Mesothelial cell of epicardium (in vitro differentiated cells): Measurements from ENCODE around the gene TMEM214. TPM values are rescaled to one million over a fixed set of nuclear protein-coding genes. Genes with fewer than 3 reads are reported as not detected.

Experiments
- DNase-seq, 2 experiments: peaks; one replicate each; pipeline ENCODE4 v3.0.0; 2021; ENCODE audit warnings: low spot score in 2 of 2; ENCODE audit not compliant: unreplicated experiment in 2 of 2
- H3K27ac Mint-ChIP-seq: 2 replicates; pipeline ENCODE4 v1.8.0; 2021; ENCODE audit warnings: mixed read lengths
- H3K27me3 Mint-ChIP-seq: 2 replicates; pipeline ENCODE4 v1.8.0; 2021; ENCODE audit warnings: low read depth, mixed read lengths
- H3K36me3 Mint-ChIP-seq: 2 replicates; pipeline ENCODE4 v1.8.0; 2021; ENCODE audit warnings: mixed read lengths
- H3K4me1 Mint-ChIP-seq: 2 replicates; pipeline ENCODE4 v1.8.0; 2021; ENCODE audit warnings: mixed read lengths
- H3K4me3 Mint-ChIP-seq: 2 replicates; pipeline ENCODE4 v1.8.0; 2021; ENCODE audit warnings: mild to moderate bottlenecking, moderate library complexity, mixed read lengths
- H3K9me3 Mint-ChIP-seq: 2 replicates; pipeline ENCODE4 v1.8.0; 2021; ENCODE audit warnings: mixed read lengths
- total RNA-seq: library from RNA; stranded (reverse); gene quantifications from 3 replicates; pipeline ENCODE4 v1.2.1, GENCODE V29; 2021
- TF ChIP-seq, protein P1 (sequence below): fragments of 200-600 bp; sonication (generic); IDR thresholded peaks from one replicate; pipeline ENCODE4 v1.5.0; 2021; ENCODE audit warnings: antibody characterized with exemption; ENCODE audit not compliant: unreplicated experiment

The TMEM214 gene
- total RNA-seq, 1 donor from 2014 or later = 86.8 TPM

GRCh38 chr2:27024812-27025211, 8.0 kb upstream of the TMEM214 start:
- H3K27me3 Mint-ChIP-seq = no peaks in the 10 kb centered on the region
- H3K36me3 Mint-ChIP-seq = peaks cover 5% of the 10 kb centered on the region
- H3K4me3 Mint-ChIP-seq = no peak overlapping the region
- no peak for DNase-seq
- TF ChIP-seq, protein P1, sequence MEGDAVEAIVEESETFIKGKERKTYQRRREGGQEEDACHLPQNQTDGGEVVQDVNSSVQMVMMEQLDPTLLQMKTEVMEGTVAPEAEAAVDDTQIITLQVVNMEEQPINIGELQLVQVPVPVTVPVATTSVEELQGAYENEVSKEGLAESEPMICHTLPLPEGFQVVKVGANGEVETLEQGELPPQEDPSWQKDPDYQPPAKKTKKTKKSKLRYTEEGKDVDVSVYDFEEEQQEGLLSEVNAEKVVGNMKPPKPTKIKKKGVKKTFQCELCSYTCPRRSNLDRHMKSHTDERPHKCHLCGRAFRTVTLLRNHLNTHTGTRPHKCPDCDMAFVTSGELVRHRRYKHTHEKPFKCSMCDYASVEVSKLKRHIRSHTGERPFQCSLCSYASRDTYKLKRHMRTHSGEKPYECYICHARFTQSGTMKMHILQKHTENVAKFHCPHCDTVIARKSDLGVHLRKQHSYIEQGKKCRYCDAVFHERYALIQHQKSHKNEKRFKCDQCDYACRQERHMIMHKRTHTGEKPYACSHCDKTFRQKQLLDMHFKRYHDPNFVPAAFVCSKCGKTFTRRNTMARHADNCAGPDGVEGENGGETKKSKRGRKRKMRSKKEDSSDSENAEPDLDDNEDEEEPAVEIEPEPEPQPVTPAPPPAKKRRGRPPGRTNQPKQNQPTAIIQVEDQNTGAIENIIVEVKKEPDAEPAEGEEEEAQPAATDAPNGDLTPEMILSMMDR = no peak
- H3K27ac Mint-ChIP-seq = no peak overlapping the region
- no peaks in the 10 kb centered on the region for H3K9me3 Mint-ChIP-seq
- peaks cover 17% of the 10 kb centered on the region for H3K4me1 Mint-ChIP-seq

DNA sequence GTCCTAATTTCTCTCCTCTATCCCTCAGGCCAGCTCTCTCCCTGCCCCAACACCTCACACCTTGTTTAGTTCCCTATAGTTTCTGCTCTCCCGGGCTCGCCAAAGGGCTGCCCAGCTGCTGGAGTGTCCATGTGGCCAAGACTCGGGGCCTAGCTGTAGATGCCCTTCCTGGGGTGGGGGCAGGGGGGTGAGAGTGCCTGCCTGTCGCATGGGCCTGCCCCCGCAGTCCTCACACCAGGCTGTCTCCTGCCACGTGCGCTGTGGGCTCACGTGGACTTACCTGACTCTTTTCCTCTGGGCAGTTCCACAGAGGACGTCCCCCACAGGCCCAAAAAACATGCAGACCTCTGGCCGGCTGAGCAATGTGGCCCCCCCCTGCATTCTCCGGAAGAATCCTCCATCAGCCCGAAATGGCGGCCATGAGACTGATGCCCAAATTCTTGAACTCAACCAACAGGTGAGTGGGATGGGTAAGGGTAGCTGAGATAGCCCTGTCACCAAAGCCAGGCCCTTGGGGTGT, 7.4 kb upstream of the TMEM214 start:
- Mint-ChIP-seq H3K36me3 (peaks cover 5% of the 10 kb centered on the region), H3K9me3 (no peaks in the 10 kb centered on the region), H3K27ac (no peak overlapping the region), H3K4me1 (peaks cover 11% of the 10 kb centered on the region), H3K27me3 (no peaks in the 10 kb centered on the region), H3K4me3 (no peak overlapping the region)
- DNase-seq = no peak
- TF ChIP-seq, protein P1 = no peak

DNA sequence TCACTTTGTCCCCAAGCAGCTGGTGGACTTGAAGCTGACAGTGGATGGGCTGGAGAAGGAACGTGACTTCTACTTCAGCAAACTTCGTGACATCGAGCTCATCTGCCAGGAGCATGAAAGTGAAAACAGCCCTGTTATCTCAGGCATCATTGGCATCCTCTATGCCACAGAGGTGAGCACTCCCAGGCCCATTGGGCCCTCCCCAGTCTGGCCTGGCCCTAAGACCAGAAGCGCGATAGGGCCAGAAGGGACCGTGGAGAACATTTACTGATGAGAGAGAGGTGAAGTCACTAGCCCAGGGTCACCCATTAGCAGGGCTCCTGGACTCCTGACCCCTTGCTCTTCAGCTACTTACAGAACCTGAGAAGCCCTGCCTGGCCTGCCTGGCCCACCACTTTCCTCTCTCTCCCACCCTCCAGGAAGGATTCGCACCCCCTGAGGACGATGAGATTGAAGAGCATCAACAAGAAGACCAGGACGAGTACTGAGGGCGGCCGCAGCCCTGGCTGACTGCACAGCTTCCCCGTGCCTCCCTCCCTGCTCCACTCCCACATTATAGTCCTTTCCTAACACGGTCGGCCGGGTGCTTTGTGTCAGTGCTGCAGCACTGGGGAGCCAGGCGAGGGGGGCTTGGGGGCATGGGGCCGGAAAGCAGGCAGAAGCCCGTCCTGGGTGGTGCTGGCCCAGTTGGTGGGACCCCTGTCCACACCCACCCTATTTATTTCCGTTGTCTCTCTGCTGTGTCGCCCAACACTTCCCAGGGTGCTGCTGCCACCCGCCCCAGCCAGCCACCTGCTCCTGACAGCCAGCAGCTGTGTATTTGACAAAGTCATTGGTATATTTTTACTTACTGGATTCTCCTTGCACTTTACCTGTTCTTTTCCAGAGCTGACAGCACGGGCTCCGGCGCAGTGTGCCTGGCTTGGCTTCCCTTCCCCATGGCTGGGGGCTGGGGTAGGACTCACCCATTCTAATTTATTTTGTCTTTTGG, 6.6 kb upstream of the TMEM214 start:
- Mint-ChIP-seq H3K9me3 (no peaks in the 10 kb centered on the region), H3K27me3 (no peaks in the 10 kb centered on the region), H3K4me3 (no peak overlapping the region), H3K36me3 (peaks cover 5% of the 10 kb centered on the region), H3K27ac (no peak overlapping the region), H3K4me1 (peaks cover 7% of the 10 kb centered on the region)
- no peak for DNase-seq
- TF ChIP-seq, protein P1 = no peak

GRCh38 chr2:27027211-27027651, 5.5 kb upstream of the TMEM214 start:
- H3K27ac Mint-ChIP-seq = no peak overlapping the region
- no peak for DNase-seq
- H3K4me1 Mint-ChIP-seq = peaks cover 9% of the 10 kb centered on the region
- no peaks in the 10 kb centered on the region for H3K9me3 Mint-ChIP-seq
- TF ChIP-seq, protein P1 = no peak
- peaks cover 5% of the 10 kb centered on the region for H3K36me3 Mint-ChIP-seq
- no peaks in the 10 kb centered on the region for H3K27me3 Mint-ChIP-seq
- H3K4me3 Mint-ChIP-seq = no peak overlapping the region

DNA sequence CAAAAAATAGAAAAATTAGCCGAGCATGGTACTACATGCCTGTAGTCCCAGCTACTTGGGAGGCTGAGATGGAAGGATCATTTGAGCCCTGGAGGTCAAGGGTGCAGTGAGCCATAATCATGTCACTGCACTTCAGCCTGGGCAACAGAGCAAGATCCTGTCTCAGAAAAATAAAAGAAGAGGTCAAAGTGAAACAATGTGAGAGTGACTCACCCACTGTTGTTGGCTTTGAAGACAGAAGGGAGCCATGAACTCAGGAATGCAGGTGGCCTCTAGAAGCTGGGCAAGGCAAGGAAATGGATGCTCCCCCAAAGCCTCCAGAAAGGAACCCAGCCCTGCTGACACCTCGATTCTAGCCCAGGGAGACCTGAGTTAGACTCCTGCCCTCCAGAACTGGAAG, 3.7 kb upstream of the TMEM214 start:
- Mint-ChIP-seq H3K9me3 (no peaks in the 10 kb centered on the region), H3K27ac (no peak overlapping the region), H3K27me3 (no peaks in the 10 kb centered on the region), H3K4me1 (peaks cover 21% of the 10 kb centered on the region), H3K36me3 (peaks cover 5% of the 10 kb centered on the region), H3K4me3 (no peak overlapping the region)
- TF ChIP-seq, protein P1 = no peak
- DNase-seq = no peak
